HFF-Myc (cell line): ENCODE measurements around the gene AGXT.

Experiments
- DNase-seq: peaks from one replicate; pipeline ENCODE4 v3.0.0-alpha.2; 2011; ENCODE audit warnings: low read depth; ENCODE audit errors: extremely low read depth
- H3K4me3 ChIP-seq: replicated peaks from 2 replicates; pipeline ENCODE4 v1.5.1; 2011; ENCODE audit warnings: low read depth, mild to moderate bottlenecking, control low read depth, low read length
- TF ChIP-seq, protein P1 (sequence below): IDR thresholded peaks from 2 replicates; pipeline ENCODE4 v1.5.1; 2012; ENCODE audit warnings: mild to moderate bottlenecking, low read depth, low read length, control low read depth; ENCODE audit errors: missing control alignments

AGXT gene

DNA sequence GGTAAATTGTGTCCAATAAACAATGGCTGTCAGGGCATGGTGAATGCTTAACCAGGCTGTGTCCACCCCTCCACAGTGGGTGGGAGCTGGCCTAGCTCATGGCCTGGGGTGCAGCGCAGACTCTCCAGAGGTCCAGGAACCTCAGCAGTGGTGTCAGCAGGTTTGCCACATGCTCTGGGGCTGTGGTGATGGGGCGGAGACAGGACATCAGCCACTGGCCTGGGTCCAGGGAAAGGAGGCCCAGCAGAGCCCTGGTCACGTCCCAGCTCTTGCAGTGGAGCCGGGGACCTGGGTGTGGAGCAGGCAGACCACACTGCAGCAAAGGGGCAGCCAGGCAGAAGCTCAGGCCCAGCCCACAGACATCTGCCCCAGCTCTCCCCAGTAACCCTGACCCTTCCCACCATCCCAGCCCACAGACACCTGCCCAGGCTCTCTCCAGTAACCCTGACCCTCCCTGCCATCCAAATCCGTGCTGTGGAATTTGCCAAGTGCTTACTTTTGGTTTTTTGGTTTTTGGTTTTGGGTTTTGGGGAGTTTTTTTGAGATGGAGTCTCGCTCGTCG lies 34.8 kb upstream of the AGXT start:
- TF ChIP-seq, protein P1, sequence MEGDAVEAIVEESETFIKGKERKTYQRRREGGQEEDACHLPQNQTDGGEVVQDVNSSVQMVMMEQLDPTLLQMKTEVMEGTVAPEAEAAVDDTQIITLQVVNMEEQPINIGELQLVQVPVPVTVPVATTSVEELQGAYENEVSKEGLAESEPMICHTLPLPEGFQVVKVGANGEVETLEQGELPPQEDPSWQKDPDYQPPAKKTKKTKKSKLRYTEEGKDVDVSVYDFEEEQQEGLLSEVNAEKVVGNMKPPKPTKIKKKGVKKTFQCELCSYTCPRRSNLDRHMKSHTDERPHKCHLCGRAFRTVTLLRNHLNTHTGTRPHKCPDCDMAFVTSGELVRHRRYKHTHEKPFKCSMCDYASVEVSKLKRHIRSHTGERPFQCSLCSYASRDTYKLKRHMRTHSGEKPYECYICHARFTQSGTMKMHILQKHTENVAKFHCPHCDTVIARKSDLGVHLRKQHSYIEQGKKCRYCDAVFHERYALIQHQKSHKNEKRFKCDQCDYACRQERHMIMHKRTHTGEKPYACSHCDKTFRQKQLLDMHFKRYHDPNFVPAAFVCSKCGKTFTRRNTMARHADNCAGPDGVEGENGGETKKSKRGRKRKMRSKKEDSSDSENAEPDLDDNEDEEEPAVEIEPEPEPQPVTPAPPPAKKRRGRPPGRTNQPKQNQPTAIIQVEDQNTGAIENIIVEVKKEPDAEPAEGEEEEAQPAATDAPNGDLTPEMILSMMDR: no peak
- H3K4me3 ChIP-seq: no peak overlapping the region
- DNase-seq: no peak

DNA sequence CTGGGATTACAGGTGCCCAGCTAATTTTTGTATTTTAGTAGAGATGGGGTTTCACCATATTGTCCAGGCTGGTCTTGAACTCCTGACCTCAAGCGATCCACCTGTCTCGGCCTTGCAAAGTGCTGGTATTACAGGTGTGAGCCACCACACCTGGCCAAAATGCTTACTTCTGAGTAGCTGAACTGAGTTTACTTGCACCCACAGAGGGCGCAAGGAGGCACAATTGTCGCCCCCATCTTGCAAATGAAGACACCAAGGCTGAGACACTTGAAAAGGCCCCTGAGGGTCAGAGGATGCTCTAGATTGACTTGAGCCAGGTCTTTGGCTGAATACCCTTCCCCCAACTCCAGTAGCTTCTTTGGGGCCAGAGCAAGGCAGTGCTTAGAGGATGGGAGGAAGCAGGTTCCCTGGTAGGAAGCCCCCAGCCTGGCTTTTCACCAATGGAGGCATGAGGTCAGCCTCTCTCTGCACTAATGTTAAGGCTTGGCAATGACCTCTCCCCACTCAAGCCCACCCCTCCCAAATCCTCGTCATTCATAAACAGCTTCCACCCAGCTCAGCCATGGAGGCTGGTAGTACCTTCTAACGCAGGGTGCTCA lies 34.1 kb upstream of the AGXT start:
- DNase-seq: no peak
- H3K4me3 ChIP-seq: no peak overlapping the region
- TF ChIP-seq, protein P1: no peak

DNA sequence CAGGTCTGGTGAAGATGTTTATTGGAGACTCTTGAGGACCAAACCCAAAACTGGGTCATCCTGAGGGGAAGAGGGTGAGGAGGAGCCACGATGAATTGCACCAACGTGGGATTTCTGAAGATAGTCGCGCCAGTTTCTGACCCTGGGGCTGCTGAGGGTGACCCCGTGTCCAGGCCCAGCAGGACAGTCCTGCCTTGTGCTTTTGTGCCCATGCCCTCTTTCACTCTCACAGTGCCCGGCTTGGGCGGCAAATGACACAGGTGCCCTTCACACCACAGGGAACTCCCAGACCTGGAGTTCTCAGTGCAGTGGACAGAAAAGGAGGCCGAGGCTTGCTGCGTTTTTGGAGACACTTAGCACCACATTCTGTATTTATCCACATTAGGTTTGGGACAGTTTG lies 33.1 kb upstream of the AGXT start:
- H3K4me3 ChIP-seq: no peak overlapping the region
- no peak for DNase-seq
- TF ChIP-seq, protein P1: no peak

DNA sequence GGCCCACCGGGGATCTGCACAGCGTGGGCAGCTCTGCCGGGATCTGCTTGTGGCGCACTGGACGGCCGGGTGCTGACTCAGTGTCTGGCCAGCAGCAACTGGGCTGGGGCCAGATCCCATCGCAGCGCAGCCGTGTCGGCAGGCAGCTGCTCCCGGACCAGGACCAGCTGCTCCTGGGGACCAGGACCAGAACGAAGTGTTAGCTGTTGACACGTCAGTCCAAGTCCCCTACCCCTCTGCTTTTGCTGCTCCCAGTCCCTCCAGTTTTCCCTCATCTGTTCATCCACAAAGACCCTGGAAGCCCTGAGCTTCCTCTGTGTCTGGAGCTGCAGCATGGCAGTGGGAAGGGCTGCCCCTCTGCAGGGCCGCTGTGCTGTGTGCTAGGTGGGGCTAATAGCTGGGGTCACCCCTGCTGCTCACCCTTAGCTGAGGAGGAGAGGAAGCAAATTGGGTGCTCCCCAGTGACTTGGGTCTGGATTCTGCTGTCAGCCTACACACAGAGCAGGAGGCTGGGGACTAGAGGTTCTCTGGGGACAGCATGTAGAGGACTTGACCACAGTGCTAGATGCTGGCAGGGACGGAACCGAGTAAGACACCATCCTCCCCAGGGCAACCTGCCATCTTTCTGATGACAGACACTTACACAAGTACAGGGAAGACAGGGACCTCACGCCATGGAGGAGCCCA lies 31.7 kb upstream of the AGXT start:
- no peak overlapping the region for H3K4me3 ChIP-seq
- TF ChIP-seq, protein P1: no peak
- no peak for DNase-seq

DNA sequence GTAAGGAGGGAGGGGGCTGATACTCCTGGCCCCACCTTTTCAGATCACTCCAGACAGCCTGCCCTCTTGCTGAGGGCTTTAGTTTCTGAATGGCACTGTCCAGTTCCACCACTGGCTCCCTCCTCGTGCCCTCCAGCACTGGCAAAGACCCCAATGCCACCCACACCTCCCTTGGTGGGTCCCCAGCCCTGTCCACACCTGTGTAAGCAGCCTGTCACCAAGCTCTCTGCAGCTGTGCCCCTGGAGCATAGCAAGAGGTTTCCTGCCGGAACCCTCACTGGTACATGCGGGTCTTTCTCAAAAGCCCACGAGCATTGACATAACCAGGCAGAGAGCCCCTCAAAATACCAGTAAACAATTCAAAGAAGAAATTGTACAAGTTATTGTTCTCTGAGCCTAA lies 31.0 kb upstream of the AGXT start:
- TF ChIP-seq, protein P1: no peak
- no peak for DNase-seq
- H3K4me3 ChIP-seq: no peak overlapping the region

DNA sequence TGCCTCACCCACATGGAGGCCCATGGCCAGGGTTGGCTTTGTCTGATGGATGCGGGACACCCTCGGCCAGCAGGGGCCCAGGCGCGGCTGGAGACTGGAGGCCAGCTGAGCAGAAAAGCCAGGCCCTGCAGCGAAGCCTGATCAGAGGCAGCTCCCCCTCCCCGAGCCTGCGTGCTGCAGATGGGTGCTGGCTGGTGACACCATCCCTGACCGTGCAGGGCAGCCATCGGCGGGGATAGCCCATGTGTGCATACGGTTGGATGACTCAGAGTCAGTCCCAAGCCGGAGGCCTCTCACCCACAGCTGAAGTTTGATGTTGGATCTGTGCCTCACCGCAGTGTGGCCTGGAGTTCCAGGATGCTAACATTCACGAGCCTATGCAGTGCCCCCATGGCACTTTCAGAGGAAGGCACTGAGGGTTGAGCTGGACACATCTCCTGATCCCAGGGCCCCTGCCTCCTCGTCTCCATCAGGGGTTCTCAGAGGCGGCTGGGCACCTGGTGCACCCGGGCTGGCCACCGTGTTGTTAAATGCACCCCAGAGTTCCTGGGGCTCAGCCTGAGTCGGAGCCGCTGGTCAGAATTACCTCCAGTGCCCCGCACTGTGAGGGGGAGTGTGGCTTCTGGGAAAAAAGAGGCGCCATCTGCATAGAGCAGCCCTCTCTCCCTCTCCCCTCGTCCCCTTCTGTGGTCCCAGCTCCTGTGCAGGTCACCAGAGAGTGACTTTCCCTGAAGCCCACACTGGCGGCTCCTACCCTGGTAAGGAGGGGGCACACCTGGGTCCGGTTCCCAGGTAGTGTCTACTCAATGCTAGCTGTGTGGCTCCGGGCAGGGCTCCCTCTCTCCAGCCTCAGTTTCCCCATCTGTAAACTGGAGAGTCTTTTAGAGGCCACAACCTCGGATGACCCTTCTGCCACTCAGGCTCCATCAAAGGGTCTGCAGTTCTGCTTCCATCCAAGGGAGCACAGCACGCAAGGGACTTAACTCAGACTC lies 29.2 kb upstream of the AGXT start:
- TF ChIP-seq, protein P1: no peak
- no peak for DNase-seq
- H3K4me3 ChIP-seq: no peak overlapping the region
